NB4 (cell line): ENCODE results near the gene TENM4.

Experiments
- DNase-seq: peaks from one replicate; pipeline ENCODE4 v3.0.0; 2010; ENCODE audit warnings: low read depth
- H3K4me3 ChIP-seq: one replicate; pipeline ENCODE4 v1.5.1; 2011; ENCODE audit warnings: mild to moderate bottlenecking, low read depth, low read length, moderate library complexity
- MYC ChIP-seq: IDR thresholded peaks from 2 replicates; pipeline ENCODE4 v1.6.1; 2011; ENCODE audit warnings: low read depth, low read length
- POLR2A ChIP-seq: IDR thresholded peaks from 2 replicates; pipeline ENCODE4 v1.6.1; 2011; ENCODE audit warnings: mild to moderate bottlenecking; ENCODE audit not compliant: insufficient read length; ENCODE audit errors: extremely low read depth
- TF ChIP-seq, protein P1 (sequence below): IDR thresholded peaks from 2 replicates; pipeline ENCODE4 v1.6.1; 2011; ENCODE audit warnings: low read depth, low read length
- TF ChIP-seq, protein P2 (sequence below): IDR thresholded peaks from one replicate; pipeline ENCODE4 v1.5.1; 2012; ENCODE audit warnings: low read depth, low read length

TENM4 gene

DNA sequence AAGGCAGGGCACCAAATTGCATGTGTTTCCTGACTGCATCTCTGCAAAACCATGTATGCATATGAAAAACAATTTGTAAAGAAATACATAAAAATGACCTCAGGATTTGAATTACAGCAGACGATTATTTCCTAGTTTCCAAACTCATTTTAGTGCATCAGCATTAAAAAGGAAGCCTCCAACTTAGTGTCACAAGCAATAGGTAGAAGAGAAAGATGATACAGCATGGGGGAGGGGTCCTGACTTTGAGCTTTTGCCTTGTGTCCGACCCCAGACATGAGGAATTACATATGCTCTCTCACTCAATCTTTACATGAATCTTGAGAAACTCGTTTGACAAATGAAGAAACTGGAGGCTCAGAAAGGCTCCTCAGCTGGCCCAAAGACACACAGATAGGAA, 571.5 kb downstream of the TENM4 start:
- TF ChIP-seq POLR2A (no peak), MYC (no peak)
- TF ChIP-seq, protein P1, sequence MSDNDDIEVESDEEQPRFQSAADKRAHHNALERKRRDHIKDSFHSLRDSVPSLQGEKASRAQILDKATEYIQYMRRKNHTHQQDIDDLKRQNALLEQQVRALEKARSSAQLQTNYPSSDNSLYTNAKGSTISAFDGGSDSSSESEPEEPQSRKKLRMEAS, result no peak
- TF ChIP-seq, protein P2, sequence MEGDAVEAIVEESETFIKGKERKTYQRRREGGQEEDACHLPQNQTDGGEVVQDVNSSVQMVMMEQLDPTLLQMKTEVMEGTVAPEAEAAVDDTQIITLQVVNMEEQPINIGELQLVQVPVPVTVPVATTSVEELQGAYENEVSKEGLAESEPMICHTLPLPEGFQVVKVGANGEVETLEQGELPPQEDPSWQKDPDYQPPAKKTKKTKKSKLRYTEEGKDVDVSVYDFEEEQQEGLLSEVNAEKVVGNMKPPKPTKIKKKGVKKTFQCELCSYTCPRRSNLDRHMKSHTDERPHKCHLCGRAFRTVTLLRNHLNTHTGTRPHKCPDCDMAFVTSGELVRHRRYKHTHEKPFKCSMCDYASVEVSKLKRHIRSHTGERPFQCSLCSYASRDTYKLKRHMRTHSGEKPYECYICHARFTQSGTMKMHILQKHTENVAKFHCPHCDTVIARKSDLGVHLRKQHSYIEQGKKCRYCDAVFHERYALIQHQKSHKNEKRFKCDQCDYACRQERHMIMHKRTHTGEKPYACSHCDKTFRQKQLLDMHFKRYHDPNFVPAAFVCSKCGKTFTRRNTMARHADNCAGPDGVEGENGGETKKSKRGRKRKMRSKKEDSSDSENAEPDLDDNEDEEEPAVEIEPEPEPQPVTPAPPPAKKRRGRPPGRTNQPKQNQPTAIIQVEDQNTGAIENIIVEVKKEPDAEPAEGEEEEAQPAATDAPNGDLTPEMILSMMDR, result no peak
- H3K4me3 ChIP-seq, result no peak overlapping the region
- no peak for DNase-seq

DNA sequence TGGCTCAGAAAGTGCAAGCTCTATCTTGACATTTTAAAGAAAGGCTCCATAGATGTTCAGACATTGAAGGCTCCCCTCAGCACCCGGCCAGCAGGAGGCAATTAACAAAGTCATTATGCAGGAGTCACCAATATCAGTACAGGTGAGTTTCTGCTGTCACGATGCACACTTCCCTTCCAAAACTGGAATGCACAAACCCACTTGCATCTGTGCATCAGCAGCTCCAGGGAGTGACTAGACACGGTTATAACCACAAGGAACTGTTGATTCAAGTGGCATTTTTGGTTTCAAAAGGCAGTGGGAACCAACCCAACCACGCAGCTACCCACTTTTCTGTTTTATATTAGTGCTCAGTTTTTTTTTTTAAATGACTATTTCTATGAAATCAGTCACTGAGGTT, 572.3 kb downstream of the TENM4 start:
- no peak for DNase-seq
- TF ChIP-seq MYC (no peak), POLR2A (no peak)
- TF ChIP-seq, protein P1, result no peak
- TF ChIP-seq, protein P2, result no peak
- no peak overlapping the region for H3K4me3 ChIP-seq

DNA sequence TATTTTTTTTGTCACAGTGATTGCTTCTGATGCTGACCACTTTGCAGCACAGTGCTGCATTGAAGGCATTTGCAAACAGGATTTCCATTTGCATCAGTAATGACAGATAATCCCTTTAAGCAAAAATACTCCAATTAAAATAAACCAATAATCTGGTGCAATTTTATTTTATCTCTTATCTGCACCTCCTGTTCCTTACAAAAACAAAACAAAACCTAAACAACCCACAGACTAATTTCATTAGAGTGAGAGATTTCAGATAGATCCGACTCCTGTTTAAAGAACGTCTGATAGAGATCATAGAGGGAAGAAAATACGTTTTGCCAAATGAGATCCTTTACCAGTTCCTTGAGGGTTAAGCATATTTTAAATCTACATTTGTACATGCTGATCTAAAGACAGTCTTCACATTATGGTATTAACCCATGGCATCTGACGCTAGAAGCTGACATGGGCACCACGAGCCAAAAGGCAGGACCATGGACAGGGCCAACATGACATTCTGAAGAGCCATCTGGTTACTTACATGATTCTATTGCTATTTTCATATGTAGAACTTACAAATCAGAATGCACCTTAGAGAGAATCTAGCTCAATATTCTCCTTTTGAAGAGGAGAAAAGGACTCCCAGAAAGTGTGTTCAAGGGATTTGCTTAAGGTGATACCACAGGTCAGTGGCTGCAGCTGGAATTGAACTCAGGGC, 580.0 kb downstream of the TENM4 start:
- no peak for TF ChIP-seq POLR2A
- TF ChIP-seq, protein P1, result 0 out of 2 replicates have a peak, but pooled peaks have one; percentile 28
- DNase-seq, result peak; percentile 30
- no peak overlapping the region for H3K4me3 ChIP-seq

DNA sequence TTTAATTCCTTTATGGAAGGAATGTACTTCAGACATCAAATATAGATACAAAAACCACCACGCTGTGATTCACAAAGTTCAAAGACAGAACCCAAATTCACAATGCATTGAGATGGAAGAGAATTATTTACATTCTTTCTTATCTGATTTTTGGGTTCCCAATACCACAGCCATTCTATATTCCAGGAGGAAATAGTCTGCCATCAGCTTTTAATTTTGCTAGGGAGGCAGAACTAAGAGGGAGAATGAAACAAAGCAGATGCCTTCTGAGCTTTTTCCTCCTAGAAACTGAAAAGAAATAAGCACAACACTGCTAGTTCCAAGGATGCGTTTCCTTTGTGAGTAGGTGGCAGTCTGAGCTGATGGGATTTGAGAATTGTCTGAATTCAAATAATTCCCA, 583.1 kb downstream of the TENM4 start:
- TF ChIP-seq, protein P1, result no peak
- TF ChIP-seq MYC (no peak), POLR2A (no peak)
- TF ChIP-seq, protein P2, result no peak
- no peak overlapping the region for H3K4me3 ChIP-seq
- no peak for DNase-seq

DNA sequence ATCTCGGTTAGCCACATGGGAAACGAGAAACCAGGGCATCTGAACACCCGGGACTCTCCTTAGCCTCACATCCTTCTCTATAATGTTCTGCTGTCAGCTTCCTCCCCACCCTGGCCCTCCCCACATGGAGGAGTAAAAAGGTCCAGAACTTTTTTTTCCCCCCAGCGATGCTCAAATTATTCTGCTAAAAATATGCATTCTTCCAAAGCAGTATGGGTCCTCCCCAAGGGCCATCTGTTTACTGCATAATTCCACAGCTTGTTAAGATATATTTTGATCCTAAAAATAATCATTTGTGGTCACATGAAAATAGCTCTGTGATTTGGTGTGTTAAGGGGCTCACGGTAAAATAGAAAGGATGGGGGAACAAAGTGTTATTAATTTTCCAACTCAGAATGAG, 584.6 kb downstream of the TENM4 start:
- no peak overlapping the region for H3K4me3 ChIP-seq
- TF ChIP-seq, protein P2, result no peak
- TF ChIP-seq, protein P1, result no peak
- no peak for TF ChIP-seq MYC
- TF ChIP-seq POLR2A, result no peak
- no peak for DNase-seq

DNA sequence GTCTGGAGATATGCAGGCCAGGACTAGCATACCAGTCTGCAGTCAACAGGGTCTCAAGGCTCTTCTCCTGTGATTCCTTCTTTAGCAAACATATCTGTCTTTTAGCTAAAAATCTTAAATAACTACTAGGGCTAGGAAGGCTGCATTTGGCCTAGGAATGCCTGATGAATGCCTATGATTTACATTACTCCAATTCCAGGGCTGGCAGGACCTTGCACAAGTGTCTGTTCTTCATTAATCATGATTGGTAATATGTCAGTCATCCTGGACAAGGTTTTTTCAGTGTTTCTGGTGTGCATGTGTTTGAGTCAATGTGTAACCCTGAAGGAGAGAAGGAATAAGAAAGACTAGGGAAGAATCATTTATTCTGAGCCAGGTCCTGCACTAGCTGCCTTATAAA, 585.7 kb downstream of the TENM4 start:
- DNase-seq, result no peak
- no peak overlapping the region for H3K4me3 ChIP-seq
- no peak for TF ChIP-seq POLR2A
- no peak for TF ChIP-seq MYC
- TF ChIP-seq, protein P1, result no peak
- TF ChIP-seq, protein P2, result no peak
